ENCODE measurements around the gene CDK7. TPM values are rescaled to one million over a fixed set of nuclear protein-coding genes. Genes with fewer than 3 reads are reported as not detected.

Gene CDK7
- total and polyA plus RNA-seq, 4 donors, result 6.9 to 15.0 (median 7.9) TPM

DNA sequence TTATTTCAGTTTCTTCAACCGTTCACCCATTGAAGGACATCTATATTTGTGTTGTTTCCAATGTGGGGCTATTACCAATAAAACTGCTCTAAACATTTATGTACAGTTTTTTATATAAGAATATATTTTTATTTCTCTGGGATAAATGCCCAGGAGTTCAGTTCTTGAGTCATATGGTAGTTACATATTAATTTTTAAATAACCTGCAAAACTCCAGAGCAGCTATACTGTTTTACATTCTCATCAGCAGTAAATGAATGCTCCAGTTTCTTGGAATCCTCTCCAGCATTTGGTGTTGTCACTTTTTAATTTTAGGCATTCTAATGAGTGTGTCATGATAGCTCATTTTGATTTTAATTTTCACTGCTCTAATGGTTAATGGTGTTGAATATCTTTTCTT is 36.2 kb downstream of the CDK7 start:
- peaks cover 0 to 23% (median 14%) of the 10 kb centered on the region in 4 donors for H3K36me3 ChIP-seq (ENCODE audit: control insufficient read depth in 4 of 4, insufficient read depth in 3 of 4, low read depth in 1 of 4, low read length in 3 of 4)

More for the DNA sequence above, 36.2 kb downstream of the CDK7 start:
- Histone ChIP-seq H3K4me1 (ENCODE audit: control insufficient read depth in 4 of 4, insufficient read depth in 4 of 4, low read length in 3 of 4) (no peaks in the 10 kb centered on the region), H3K9me3 (ENCODE audit: control insufficient read depth in 4 of 4, low read length in 3 of 4) (no peaks in the 10 kb centered on the region), H3K9ac (ENCODE audit: low read depth in 1 of 2, low read length in 2 of 2) (no peak overlapping the region), H3K4me3 (ENCODE audit: low read depth in 1 of 3, low read length in 3 of 3) (no peak overlapping the region), H3K27me3 (ENCODE audit: control insufficient read depth in 4 of 4, insufficient read depth in 4 of 4, low read length in 3 of 4) (no peaks in the 10 kb centered on the region), H3K27ac (ENCODE audit: low read depth in 1 of 2, low read length in 2 of 2) (no peak overlapping the region)
- no peak for DNase-seq (ENCODE audit: low spot score)
- TF ChIP-seq JUND (IDR thresholded peaks at IDR 0.05) (no peak), NR2F2 (IDR thresholded peaks at IDR 0.05) (no peak), HNF4G (IDR thresholded peaks at IDR 0.05) (no peak), HNF4A (conservative IDR thresholded peaks at IDR 0.05) (no peak), RXRA (IDR thresholded peaks at IDR 0.05) (no peak), EGR1 (IDR thresholded peaks at IDR 0.05; ENCODE audit: low read depth in 2 of 2) (no peak), GABPA (IDR thresholded peaks at IDR 0.05 in 1 of 2, conservative IDR thresholded peaks at IDR 0.05 in 1 of 2) (no peak), YY1 (IDR thresholded peaks at IDR 0.05) (no peak), FOXA2 (IDR thresholded peaks at IDR 0.05) (no peak), TAF1 (conservative IDR thresholded peaks at IDR 0.05) (no peak), FOXA1 (IDR thresholded peaks at IDR 0.05) (no peak), SP1 (IDR thresholded peaks at IDR 0.05) (no peak), RAD21 (IDR thresholded peaks at IDR 0.05) (no peak)
- TF ChIP-seq, protein P1, sequence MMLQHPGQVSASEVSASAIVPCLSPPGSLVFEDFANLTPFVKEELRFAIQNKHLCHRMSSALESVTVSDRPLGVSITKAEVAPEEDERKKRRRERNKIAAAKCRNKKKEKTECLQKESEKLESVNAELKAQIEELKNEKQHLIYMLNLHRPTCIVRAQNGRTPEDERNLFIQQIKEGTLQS (IDR thresholded peaks at IDR 0.05), result no peak
- TF ChIP-seq, protein P2, sequence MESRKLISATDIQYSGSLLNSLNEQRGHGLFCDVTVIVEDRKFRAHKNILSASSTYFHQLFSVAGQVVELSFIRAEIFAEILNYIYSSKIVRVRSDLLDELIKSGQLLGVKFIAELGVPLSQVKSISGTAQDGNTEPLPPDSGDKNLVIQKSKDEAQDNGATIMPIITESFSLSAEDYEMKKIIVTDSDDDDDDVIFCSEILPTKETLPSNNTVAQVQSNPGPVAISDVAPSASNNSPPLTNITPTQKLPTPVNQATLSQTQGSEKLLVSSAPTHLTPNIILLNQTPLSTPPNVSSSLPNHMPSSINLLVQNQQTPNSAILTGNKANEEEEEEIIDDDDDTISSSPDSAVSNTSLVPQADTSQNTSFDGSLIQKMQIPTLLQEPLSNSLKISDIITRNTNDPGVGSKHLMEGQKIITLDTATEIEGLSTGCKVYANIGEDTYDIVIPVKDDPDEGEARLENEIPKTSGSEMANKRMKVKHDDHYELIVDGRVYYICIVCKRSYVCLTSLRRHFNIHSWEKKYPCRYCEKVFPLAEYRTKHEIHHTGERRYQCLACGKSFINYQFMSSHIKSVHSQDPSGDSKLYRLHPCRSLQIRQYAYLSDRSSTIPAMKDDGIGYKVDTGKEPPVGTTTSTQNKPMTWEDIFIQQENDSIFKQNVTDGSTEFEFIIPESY (IDR thresholded peaks at IDR 0.05), result no peak
- TF ChIP-seq, protein P3, sequence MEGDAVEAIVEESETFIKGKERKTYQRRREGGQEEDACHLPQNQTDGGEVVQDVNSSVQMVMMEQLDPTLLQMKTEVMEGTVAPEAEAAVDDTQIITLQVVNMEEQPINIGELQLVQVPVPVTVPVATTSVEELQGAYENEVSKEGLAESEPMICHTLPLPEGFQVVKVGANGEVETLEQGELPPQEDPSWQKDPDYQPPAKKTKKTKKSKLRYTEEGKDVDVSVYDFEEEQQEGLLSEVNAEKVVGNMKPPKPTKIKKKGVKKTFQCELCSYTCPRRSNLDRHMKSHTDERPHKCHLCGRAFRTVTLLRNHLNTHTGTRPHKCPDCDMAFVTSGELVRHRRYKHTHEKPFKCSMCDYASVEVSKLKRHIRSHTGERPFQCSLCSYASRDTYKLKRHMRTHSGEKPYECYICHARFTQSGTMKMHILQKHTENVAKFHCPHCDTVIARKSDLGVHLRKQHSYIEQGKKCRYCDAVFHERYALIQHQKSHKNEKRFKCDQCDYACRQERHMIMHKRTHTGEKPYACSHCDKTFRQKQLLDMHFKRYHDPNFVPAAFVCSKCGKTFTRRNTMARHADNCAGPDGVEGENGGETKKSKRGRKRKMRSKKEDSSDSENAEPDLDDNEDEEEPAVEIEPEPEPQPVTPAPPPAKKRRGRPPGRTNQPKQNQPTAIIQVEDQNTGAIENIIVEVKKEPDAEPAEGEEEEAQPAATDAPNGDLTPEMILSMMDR (IDR thresholded peaks at IDR 0.05; ENCODE audit: low read depth, low read length, missing input control), result no peak
- TF ChIP-seq, protein P4, sequence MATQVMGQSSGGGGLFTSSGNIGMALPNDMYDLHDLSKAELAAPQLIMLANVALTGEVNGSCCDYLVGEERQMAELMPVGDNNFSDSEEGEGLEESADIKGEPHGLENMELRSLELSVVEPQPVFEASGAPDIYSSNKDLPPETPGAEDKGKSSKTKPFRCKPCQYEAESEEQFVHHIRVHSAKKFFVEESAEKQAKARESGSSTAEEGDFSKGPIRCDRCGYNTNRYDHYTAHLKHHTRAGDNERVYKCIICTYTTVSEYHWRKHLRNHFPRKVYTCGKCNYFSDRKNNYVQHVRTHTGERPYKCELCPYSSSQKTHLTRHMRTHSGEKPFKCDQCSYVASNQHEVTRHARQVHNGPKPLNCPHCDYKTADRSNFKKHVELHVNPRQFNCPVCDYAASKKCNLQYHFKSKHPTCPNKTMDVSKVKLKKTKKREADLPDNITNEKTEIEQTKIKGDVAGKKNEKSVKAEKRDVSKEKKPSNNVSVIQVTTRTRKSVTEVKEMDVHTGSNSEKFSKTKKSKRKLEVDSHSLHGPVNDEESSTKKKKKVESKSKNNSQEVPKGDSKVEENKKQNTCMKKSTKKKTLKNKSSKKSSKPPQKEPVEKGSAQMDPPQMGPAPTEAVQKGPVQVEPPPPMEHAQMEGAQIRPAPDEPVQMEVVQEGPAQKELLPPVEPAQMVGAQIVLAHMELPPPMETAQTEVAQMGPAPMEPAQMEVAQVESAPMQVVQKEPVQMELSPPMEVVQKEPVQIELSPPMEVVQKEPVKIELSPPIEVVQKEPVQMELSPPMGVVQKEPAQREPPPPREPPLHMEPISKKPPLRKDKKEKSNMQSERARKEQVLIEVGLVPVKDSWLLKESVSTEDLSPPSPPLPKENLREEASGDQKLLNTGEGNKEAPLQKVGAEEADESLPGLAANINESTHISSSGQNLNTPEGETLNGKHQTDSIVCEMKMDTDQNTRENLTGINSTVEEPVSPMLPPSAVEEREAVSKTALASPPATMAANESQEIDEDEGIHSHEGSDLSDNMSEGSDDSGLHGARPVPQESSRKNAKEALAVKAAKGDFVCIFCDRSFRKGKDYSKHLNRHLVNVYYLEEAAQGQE (IDR thresholded peaks at IDR 0.05), result no peak
- TF ChIP-seq, protein P5, sequence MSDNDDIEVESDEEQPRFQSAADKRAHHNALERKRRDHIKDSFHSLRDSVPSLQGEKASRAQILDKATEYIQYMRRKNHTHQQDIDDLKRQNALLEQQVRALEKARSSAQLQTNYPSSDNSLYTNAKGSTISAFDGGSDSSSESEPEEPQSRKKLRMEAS (IDR thresholded peaks at IDR 0.05), result no peak
- 83% methylated on average over 1 of the region's 1 CpG for WGBS

Measured in liver (tissue), 9 donors.